D721Med (cell line): ENCODE results near the gene QRICH1.
"Not testable (repeated sequence)": the region's sequence is repeated elsewhere in the genome, so short reads cannot be mapped to it uniquely, and the experiment has no call there.

Source experiments
- DNase-seq: peaks from one replicate; pipeline ENCODE4 v3.0.0; 2011; ENCODE audit warnings: low spot score; ENCODE audit not compliant: insufficient read length
- FAIRE-seq: peaks from 2 replicates; lab custom pipeline; 2011; peaks lifted over from hg19 to GRCh38; lab: Jason Lieb, UNC
- TF ChIP-seq, protein P1 (sequence below): IDR thresholded peaks from 2 replicates; pipeline ENCODE4 v1.5.1; 2012; ENCODE audit warnings: mild to moderate bottlenecking, control low read depth; ENCODE audit not compliant: insufficient read depth; ENCODE audit errors: missing control alignments

QRICH1 gene

DNA sequence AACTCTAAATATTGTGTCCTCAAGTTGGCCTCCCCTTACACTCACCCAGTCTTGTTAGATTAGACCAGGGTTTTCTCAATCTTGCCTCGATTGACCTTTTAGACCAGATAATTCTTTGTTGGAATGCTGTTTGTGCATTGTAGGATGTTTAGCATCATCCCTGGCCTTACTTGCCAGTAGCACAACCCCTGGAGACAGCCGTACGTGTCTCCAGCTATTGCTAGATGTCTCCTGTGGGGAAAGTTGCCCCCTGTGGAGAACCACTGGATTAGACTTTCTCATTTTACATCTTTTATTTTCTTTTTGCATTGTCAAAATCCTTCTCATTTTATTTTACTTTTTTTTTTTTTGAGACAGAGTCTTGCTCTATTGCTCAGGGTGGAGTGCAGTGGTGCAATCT is 84.5 kb downstream of the QRICH1 start:
- DNase-seq, result no peak
- no peak for FAIRE-seq
- TF ChIP-seq, protein P1, sequence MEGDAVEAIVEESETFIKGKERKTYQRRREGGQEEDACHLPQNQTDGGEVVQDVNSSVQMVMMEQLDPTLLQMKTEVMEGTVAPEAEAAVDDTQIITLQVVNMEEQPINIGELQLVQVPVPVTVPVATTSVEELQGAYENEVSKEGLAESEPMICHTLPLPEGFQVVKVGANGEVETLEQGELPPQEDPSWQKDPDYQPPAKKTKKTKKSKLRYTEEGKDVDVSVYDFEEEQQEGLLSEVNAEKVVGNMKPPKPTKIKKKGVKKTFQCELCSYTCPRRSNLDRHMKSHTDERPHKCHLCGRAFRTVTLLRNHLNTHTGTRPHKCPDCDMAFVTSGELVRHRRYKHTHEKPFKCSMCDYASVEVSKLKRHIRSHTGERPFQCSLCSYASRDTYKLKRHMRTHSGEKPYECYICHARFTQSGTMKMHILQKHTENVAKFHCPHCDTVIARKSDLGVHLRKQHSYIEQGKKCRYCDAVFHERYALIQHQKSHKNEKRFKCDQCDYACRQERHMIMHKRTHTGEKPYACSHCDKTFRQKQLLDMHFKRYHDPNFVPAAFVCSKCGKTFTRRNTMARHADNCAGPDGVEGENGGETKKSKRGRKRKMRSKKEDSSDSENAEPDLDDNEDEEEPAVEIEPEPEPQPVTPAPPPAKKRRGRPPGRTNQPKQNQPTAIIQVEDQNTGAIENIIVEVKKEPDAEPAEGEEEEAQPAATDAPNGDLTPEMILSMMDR, result no peak

DNA sequence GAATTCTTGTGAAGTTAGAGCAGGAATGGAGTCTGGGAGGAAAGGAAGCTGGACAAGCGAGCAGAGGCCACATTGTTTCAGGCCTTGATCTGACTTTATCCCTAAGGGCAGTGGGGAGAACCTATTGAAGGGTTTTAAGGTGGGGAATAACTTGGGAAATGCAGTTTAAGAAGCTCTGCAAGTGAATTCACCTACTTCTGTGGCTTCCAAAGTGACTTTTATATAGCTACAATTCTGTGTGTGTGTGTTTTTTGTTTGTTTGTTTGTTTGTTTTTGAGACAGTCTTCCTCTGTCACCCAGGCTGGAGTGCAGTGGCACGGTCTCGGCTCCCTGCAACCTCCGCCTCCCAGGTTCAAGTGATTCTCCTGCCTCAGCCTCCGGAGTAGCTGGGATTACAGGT is 85.2 kb downstream of the QRICH1 start:
- FAIRE-seq, DNase-seq: not testable (repeated sequence)

- TF ChIP-seq, protein P1, result no peak
- FAIRE-seq, result no peak
- peak; percentile 94 for DNase-seq
Observed at GRCh38 chr3:49007771-49008528, 85.9 kb downstream of the QRICH1 start.

DNA sequence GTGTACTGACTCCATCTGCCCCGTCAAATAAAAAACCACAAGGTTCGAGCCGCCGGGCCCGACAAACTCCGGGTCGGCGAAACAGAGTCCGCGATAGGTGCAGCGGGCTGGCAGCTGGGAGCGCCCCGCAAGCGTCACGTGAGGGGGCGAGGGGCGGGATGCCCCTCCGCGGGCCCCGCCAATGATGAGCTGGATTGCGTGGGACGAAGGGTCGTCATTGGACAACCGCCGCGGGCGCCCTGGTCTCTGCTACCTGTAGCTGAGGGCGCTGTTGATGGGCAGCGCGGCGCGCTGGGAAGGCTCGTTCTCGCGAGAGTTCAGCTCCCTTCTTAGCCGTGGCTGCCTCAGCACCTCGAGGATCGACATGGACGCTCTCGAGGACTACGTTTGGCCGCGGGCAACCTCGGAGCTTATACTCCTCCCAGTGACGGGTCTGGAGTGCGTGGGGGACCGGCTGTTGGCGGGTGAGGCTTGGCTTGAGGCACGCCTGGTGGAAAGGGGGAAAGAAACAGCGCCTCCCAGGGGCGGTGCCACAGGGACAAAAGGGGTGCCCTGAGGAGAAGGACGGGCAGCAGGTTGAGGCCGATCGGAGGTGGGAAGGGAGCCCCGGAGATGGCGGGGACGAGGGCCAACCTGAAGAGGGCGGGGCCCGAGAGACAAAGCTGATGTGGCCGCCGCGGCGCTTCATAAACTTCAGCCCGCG is 86.7 kb downstream of the QRICH1 start, which contains the start of gene WDR6:
Gene WDR6, plus strand, starts transcription at position 324 of the 703 bp plus-strand sequence. Its CDS starts 41 bp downstream, at position 365.
- TF ChIP-seq, protein P1, result peak; percentile 34
- FAIRE-seq (no peak), DNase-seq (peak; percentile 98)

DNA sequence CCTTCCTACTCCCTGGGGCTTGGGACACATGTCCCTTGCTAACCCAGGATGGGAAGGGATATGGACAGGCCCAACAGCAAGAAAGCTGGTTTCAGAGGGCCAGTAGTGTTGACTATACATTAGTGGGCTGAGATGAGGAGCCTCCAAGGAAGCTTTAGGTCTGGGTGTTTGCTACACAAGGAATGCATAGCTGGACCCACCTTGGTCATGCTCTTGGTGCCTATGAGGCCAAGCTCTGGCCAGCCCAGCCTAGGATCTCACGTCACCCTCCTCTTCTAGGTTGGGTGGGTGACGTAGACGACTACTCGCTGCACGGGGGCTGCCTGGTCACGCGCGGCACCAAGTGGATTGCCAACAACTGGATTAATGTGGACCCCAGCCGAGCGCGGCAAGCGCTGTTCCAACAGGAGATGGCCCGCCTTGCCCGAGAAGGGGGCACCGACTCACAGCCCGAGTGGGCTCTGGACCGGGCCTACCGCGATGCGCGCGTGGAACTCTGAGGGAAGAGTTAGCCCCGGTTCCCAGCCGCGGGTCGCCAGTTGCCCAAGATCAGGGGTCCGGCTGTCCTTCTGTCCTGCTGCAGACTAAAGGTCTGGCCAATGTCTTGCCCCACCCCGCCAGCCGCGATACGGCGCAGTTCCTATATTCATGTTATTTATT is 87.3 kb downstream of the QRICH1 start:
- FAIRE-seq, result no peak

DNA sequence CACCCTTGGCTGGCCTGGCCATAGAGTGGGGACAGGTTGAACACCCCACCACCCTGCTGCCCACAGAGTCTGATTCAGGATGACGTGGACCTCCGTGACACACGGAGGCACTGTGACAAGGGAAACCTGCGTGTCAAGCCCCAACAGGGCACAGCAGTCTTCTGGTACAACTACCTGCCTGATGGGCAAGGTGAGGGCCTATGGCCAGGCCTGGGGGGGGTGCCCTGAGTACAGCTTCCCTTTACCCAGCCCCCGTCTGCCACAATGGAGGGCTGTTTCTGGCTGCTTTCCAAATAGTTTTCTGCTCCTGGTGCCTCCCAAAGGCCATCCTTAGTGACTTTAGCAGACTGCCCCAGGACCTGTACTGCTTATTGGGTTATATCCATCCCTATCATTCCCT is 87.9 kb downstream of the QRICH1 start:
- FAIRE-seq, result no peak
- TF ChIP-seq, protein P1, result no peak
- DNase-seq, result no peak

More for the DNA sequence above, 87.3 kb downstream of the QRICH1 start:
- TF ChIP-seq, protein P1, result no peak
- DNase-seq, result no peak

- TF ChIP-seq, protein P1, result no peak
- no peak for FAIRE-seq
- no peak for DNase-seq
Observed at GRCh38 chr3:49005303-49005680, 88.6 kb downstream of the QRICH1 start.
